ENCODE results near the gene SLIT1.

DNA sequence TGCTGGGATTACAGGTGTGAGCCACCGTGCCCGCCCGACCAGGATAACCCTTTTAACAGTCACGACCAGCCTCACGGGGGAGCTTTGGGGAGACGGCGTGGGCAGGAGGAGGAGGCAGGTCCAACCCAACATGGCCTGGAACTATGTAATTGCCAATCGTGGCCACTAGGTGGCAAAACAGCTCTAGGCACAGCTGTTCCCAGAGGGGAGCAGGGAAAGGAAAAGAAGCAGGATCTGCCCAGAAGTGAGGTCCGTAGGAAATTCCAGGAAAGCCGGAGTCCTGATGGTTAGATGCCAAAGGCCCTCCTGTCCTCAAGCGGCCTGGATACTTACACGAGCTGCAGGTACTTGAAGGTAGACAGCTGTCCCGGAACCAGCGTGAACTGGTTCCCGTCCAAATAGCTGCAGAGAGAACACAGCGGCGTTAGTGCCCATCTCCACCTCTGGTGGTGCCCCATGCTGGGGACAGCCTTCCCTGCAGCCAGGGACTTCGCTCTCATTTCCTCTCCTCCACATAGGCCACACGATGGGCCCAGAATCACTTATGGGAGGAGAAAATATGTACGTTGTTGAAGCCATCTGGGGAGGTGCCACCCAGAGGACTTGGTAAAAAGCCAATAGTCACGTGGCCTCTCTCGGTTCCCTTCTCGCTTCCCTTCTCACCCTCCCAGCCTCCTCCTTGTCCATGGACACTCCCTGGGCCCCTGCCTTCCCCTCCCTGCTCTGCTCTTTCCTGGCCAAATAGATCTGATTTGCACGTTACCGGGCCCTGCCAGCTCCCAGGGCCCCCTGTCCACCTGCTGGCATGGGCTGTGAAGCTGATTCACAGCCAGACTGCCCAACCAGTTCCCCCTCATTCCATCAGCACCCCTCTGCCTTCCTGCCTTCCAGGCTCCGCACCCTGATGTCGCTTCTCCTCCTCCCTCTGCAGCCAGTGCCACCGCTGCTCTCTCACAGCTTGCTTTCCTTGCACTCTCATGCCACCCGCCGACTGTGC lies 148.1 kb downstream of the SLIT1 start:
- TF ChIP-seq EZH2 (IDR thresholded peaks at IDR 0.05) (no peak), POLR2AphosphoS5 (IDR thresholded peaks at IDR 0.05; ENCODE audit: borderline replicate concordance, low read depth, low read length) (no peak), FOXP2 (optimal IDR thresholded peaks at IDR 0.05; ENCODE audit: control extremely low read depth, extremely low read length, insufficient read depth) (no peak)

Data from SK-N-MC (cell line).